Thymus (tissue), 11 donors: ENCODE data around the gene RLBP1. TPM values are rescaled to one million over a fixed set of nuclear protein-coding genes. Genes with fewer than 3 reads are reported as not detected.

Source experiments
- DNase-seq, 9 donors: peaks; one replicate each; pipeline ENCODE4 v3.0.0-alpha.2; 2013; ENCODE audit warnings: low spot score in 9 of 9, low read depth in 6 of 9, missing footprints in 1 of 9
- H3K27ac ChIP-seq, 2 donors: one replicate each; pipeline ENCODE4 v1.5.1; 2013; ENCODE audit warnings: control low read depth in 1 of 2, low read depth in 1 of 2, low read length in 1 of 2, mild to moderate bottlenecking in 1 of 2, moderate library complexity in 1 of 2
- H3K27me3 ChIP-seq, 2 donors: one replicate each; pipeline ENCODE4 v1.5.1; 2013; ENCODE audit warnings: low read length in 1 of 2; ENCODE audit not compliant: control insufficient read depth in 2 of 2, insufficient read depth in 1 of 2
- H3K36me3 ChIP-seq, 2 donors: one replicate each; pipeline ENCODE4 v1.5.1; 2013; ENCODE audit warnings: low read length in 1 of 2, mild to moderate bottlenecking in 1 of 2, moderate library complexity in 1 of 2; ENCODE audit not compliant: control insufficient read depth in 2 of 2, insufficient read depth in 2 of 2
- H3K4me1 ChIP-seq, 2 donors: one replicate each; pipeline ENCODE4 v1.5.1; 2013; ENCODE audit warnings: low read length in 2 of 2; ENCODE audit not compliant: control insufficient read depth in 2 of 2, insufficient read depth in 2 of 2
- H3K4me3 ChIP-seq, 2 donors: one replicate each; pipeline ENCODE4 v1.5.1; 2013; ENCODE audit warnings: low read length in 2 of 2, control low read depth in 1 of 2, mild to moderate bottlenecking in 1 of 2
- H3K9me3 ChIP-seq, 2 donors: one replicate each; pipeline ENCODE4 v1.5.1; 2013; ENCODE audit warnings: low read length in 1 of 2, mild to moderate bottlenecking in 1 of 2; ENCODE audit not compliant: control insufficient read depth in 2 of 2, insufficient read depth in 1 of 2
- WGBS: extraction: QIAGEN DNeasy Blood & Tissue Kit; methylation state at CpG from one replicate; pipeline ENCODE4 v1.1.7; 2013; 5-methylcytosine and 5-hydroxymethylcytosine counted together
- polyA plus RNA-seq: library from polyadenylated mRNA; stranded (reverse); fragments of 200-250 nt; gene quantifications from one replicate; pipeline ENCODE4 v1.2.3, GENCODE V29; 2013
- total RNA-seq: library from RNA; stranded (reverse); fragments of 120-200 nt; gene quantifications from one replicate; pipeline ENCODE4 v1.2.4, GENCODE V29; 2013
- donor health status: healthy.

Gene RLBP1
- total and polyA plus RNA-seq, 2 donors, result 0.14 to 0.32 TPM

GRCh38 chr15:89187986-89188514, 33.3 kb downstream of the RLBP1 start:
- WGBS, result 97% methylated on average over 8 of the region's 8 CpGs
- H3K27ac ChIP-seq, result no peak overlapping the region
- DNase-seq, result no peak
- H3K4me3 ChIP-seq, result no peak overlapping the region
- no peaks in the 10 kb centered on the region for H3K9me3 ChIP-seq
- H3K27me3 ChIP-seq, result no peaks in the 10 kb centered on the region
- H3K36me3 ChIP-seq, result peaks cover 33 to 62% of the 10 kb centered on the region in 2 donors
- no peaks in the 10 kb centered on the region for H3K4me1 ChIP-seq

GRCh38 chr15:89187301-89187985, 33.9 kb downstream of the RLBP1 start:
- 97% methylated on average over 9 of the region's 9 CpGs for WGBS
- no peak for DNase-seq

GRCh38 chr15:89186803-89187202, 34.6 kb downstream of the RLBP1 start:
- Histone ChIP-seq H3K4me1 (no peaks in the 10 kb centered on the region), H3K27me3 (no peaks in the 10 kb centered on the region), H3K9me3 (no peaks in the 10 kb centered on the region), H3K36me3 (peaks cover 27 to 52% of the 10 kb centered on the region in 2 donors), H3K4me3 (no peak overlapping the region), H3K27ac (no peak overlapping the region)
- 96% methylated on average over 6 of the region's 6 CpGs for WGBS
- no peak for DNase-seq

More at GRCh38 chr15:89187301-89187985, 33.9 kb downstream of the RLBP1 start:
- no peaks in the 10 kb centered on the region for H3K27me3 ChIP-seq
- H3K27ac ChIP-seq, result no peak overlapping the region
- no peak overlapping the region for H3K4me3 ChIP-seq
- peaks cover 30 to 56% of the 10 kb centered on the region in 2 donors for H3K36me3 ChIP-seq
- H3K9me3 ChIP-seq, result no peaks in the 10 kb centered on the region
- H3K4me1 ChIP-seq, result no peaks in the 10 kb centered on the region

GRCh38 chr15:89184886-89185526, 36.4 kb downstream of the RLBP1 start:
- no peak for DNase-seq
- H3K36me3 ChIP-seq, result peaks cover 23 to 47% of the 10 kb centered on the region in 2 donors
- no peaks in the 10 kb centered on the region for H3K9me3 ChIP-seq
- no peak overlapping the region for H3K4me3 ChIP-seq
- peaks cover 0 to 4% of the 10 kb centered on the region in 2 donors for H3K4me1 ChIP-seq
- H3K27me3 ChIP-seq, result no peaks in the 10 kb centered on the region
- 98% methylated on average over 12 of the region's 12 CpGs for WGBS
- no peak overlapping the region for H3K27ac ChIP-seq

GRCh38 chr15:89184357-89184756, 37.0 kb downstream of the RLBP1 start:
- peaks cover 19 to 48% of the 10 kb centered on the region in 2 donors for H3K36me3 ChIP-seq
- DNase-seq, result no peak
- H3K27ac ChIP-seq, result no peak overlapping the region
- no peaks in the 10 kb centered on the region for H3K9me3 ChIP-seq
- H3K27me3 ChIP-seq, result no peaks in the 10 kb centered on the region
- H3K4me3 ChIP-seq, result no peak overlapping the region
- WGBS, result 89% methylated on average over 6 of the region's 6 CpGs
- H3K4me1 ChIP-seq, result peaks cover 0 to 4% of the 10 kb centered on the region in 2 donors

GRCh38 chr15:89179966-89180875, 41.2 kb downstream of the RLBP1 start:
- Histone ChIP-seq H3K27me3 (no peaks in the 10 kb centered on the region), H3K36me3 (peaks cover 27 to 40% of the 10 kb centered on the region in 2 donors), H3K4me3 (no peak overlapping the region), H3K9me3 (no peaks in the 10 kb centered on the region), H3K4me1 (peaks cover 0 to 4% of the 10 kb centered on the region in 2 donors), H3K27ac (peak overlapping the region in 1 of 2 donors; percentile 55)
- peak in 1 of 9 donors; percentile 16 for DNase-seq
- WGBS, result 87% methylated on average over 5 of the region's 5 CpGs

GRCh38 chr15:89178307-89178977, 42.9 kb downstream of the RLBP1 start:
- Histone ChIP-seq H3K27ac (no peak overlapping the region), H3K9me3 (no peaks in the 10 kb centered on the region), H3K27me3 (no peaks in the 10 kb centered on the region)

GRCh38 chr15:89177633-89178306, 43.6 kb downstream of the RLBP1 start:
- WGBS, result 34% methylated on average over 6 of the region's 6 CpGs
- H3K36me3 ChIP-seq, result peaks cover 29 to 30% of the 10 kb centered on the region in 2 donors
- H3K4me1 ChIP-seq, result peaks cover 0 to 4% of the 10 kb centered on the region in 2 donors
- no peaks in the 10 kb centered on the region for H3K9me3 ChIP-seq
- H3K27me3 ChIP-seq, result no peaks in the 10 kb centered on the region
- peak; percentile 27 to 80 (median 61) for DNase-seq
- no peak overlapping the region for H3K4me3 ChIP-seq
- no peak overlapping the region for H3K27ac ChIP-seq

More at GRCh38 chr15:89178307-89178977, 42.9 kb downstream of the RLBP1 start:
- H3K4me1 ChIP-seq, result peaks cover 0 to 4% of the 10 kb centered on the region in 2 donors
- peaks cover 27 to 30% of the 10 kb centered on the region in 2 donors for H3K36me3 ChIP-seq
- WGBS, result 94% methylated on average over 11 of the region's 11 CpGs
- no peak overlapping the region for H3K4me3 ChIP-seq
- no peak for DNase-seq
